GM23338 (cell line): Measurements from ENCODE around the gene ALDH3A2. TPM values are rescaled to one million over a fixed set of nuclear protein-coding genes. Genes with fewer than 3 reads are reported as not detected.

Experiments
- ATAC-seq: fragments of 200-7000 bp; cut with Tn5 transposase; 3 replicates; pipeline ENCODE4 v1.9.1; 2020
- DNase-seq: peaks from one replicate; pipeline ENCODE4 v3.0.0-alpha.2; 2015; ENCODE audit warnings: low spot score
- H2AFZ ChIP-seq: fragments of 200-600 bp; sonication (generic); 2 replicates; pipeline ENCODE4 v1.8.0; 2016; ENCODE audit warnings: antibody characterized with exemption, mild to moderate bottlenecking, moderate library complexity
- H3F3A ChIP-seq: fragments of 200-600 bp; sonication (generic); replicated peaks from 2 replicates; pipeline ENCODE4 v1.8.0; 2017; ENCODE audit warnings: antibody characterized with exemption, mixed run types, low read depth
- H3K27ac ChIP-seq: fragments of 200-600 bp; sonication (generic); 2 replicates; pipeline ENCODE4 v1.6.1; 2016; ENCODE audit warnings: low read depth
- H3K27me3 ChIP-seq: fragments of 200-600 bp; sonication (generic); 2 replicates; pipeline ENCODE4 v1.8.0; 2016; ENCODE audit warnings: mild to moderate bottlenecking, mixed run types, moderate library complexity; ENCODE audit not compliant: insufficient read depth
- H3K36me3 ChIP-seq: fragments of 200-600 bp; sonication (generic); 2 replicates; pipeline ENCODE4 v1.8.0; 2016; ENCODE audit warnings: mild to moderate bottlenecking; ENCODE audit not compliant: insufficient read depth
- H3K4me1 ChIP-seq: fragments of 200-600 bp; sonication (generic); 2 replicates; pipeline ENCODE4 v1.8.0; 2016; ENCODE audit warnings: mild to moderate bottlenecking, moderate library complexity; ENCODE audit not compliant: insufficient read depth
- H3K4me2 ChIP-seq: fragments of 200-600 bp; sonication (generic); 2 replicates; pipeline ENCODE4 v1.7.1; 2017; ENCODE audit warnings: mixed run types
- H3K4me3 ChIP-seq: fragments of 200-600 bp; sonication (generic); 2 replicates; pipeline ENCODE4 v1.6.1; 2016; ENCODE audit warnings: mixed run types
- H3K79me2 ChIP-seq: fragments of 200-600 bp; sonication (generic); replicated peaks from 2 replicates; pipeline ENCODE4 v1.8.0; 2017; ENCODE audit warnings: mild to moderate bottlenecking; ENCODE audit not compliant: insufficient read depth
- H3K9me2 ChIP-seq: fragments of 200-600 bp; sonication (generic); 2 replicates; pipeline ENCODE4 v1.8.0; 2017; ENCODE audit not compliant: insufficient read depth
- H4K20me1 ChIP-seq: fragments of 200-600 bp; sonication (generic); replicated peaks from 2 replicates; pipeline ENCODE4 v1.8.0; 2017; ENCODE audit warnings: mild to moderate bottlenecking; ENCODE audit not compliant: insufficient read depth
- H3K27ac Mint-ChIP-seq: 2 replicates; pipeline ENCODE4 v1.8.0; 2020; ENCODE audit warnings: inconsistent platforms, mild to moderate bottlenecking, moderate library complexity, mixed read lengths
- H3K27me3 Mint-ChIP-seq: 3 replicates; pipeline ENCODE4 v1.8.0; 2022; ENCODE audit warnings: low read depth, mild to moderate bottlenecking, moderate library complexity, mixed read lengths, inconsistent platforms; ENCODE audit not compliant: insufficient read depth, poor library complexity
- H3K36me3 Mint-ChIP-seq: 3 replicates; pipeline ENCODE4 v1.8.0; 2021; ENCODE audit warnings: low read depth, mild to moderate bottlenecking, inconsistent platforms, moderate library complexity, mixed read lengths
- H3K4me1 Mint-ChIP-seq: 3 replicates; pipeline ENCODE4 v1.8.0; 2020; ENCODE audit warnings: mild to moderate bottlenecking, inconsistent platforms, mixed read lengths
- H3K4me3 Mint-ChIP-seq: 3 replicates; pipeline ENCODE4 v1.8.0; 2021; ENCODE audit warnings: moderate library complexity, mild to moderate bottlenecking, inconsistent platforms, mixed read lengths
- H3K9me3 Mint-ChIP-seq: 3 replicates; pipeline ENCODE4 v1.8.0; 2020; ENCODE audit warnings: moderate library complexity, mild to moderate bottlenecking, inconsistent platforms, mixed read lengths
- EZH2phosphoT487 ChIP-seq: fragments of 200-600 bp; sonication (generic); IDR thresholded peaks from one replicate; pipeline ENCODE4 v1.8.1; 2018; ENCODE audit warnings: antibody characterized with exemption; ENCODE audit not compliant: unreplicated experiment
- NANOG ChIP-seq: IDR thresholded peaks from 2 replicates; pipeline ENCODE4 v1.6.1; 2016; ENCODE audit warnings: antibody characterized with exemption, borderline replicate concordance
- ZNF331 ChIP-seq: fragments of 250-450 bp; sonication (Bioruptor Pico); IDR thresholded peaks from 2 replicates; pipeline ENCODE4 v1.5.0; 2020; ENCODE audit warnings: low read depth, mild to moderate bottlenecking, moderate library complexity
- polyA plus RNA-seq: library from polyadenylated mRNA; unstranded; fragments of >200 nt; fragmentation: Nextera tagmentation; extraction: Ambion mirVana; gene quantifications from 2 replicates; pipeline ENCODE4 v1.2.1, GENCODE V29; 2016
- total RNA-seq: library from RNA; depleted of rRNA; stranded (reverse); fragments of >200 nt; shearing (Covaris generic); gene quantifications from 2 replicates; pipeline ENCODE4 v1.2.3, GENCODE V29; 2014
- TF ChIP-seq, protein P1 (sequence below): IDR thresholded peaks from one replicate; pipeline ENCODE4 v1.6.1; 2018; ENCODE audit warnings: antibody characterized with exemption; ENCODE audit not compliant: unreplicated experiment
- TF ChIP-seq, protein P2 (sequence below): fragments of 250-450 bp; sonication (Bioruptor Pico); IDR thresholded peaks from 2 replicates; pipeline ENCODE4 v1.5.0; 2020; ENCODE audit warnings: mild to moderate bottlenecking, moderate library complexity

ALDH3A2 gene
- total and polyA plus RNA-seq, 2 experiments from 2014 or later: 31.3 to 159 TPM

DNA sequence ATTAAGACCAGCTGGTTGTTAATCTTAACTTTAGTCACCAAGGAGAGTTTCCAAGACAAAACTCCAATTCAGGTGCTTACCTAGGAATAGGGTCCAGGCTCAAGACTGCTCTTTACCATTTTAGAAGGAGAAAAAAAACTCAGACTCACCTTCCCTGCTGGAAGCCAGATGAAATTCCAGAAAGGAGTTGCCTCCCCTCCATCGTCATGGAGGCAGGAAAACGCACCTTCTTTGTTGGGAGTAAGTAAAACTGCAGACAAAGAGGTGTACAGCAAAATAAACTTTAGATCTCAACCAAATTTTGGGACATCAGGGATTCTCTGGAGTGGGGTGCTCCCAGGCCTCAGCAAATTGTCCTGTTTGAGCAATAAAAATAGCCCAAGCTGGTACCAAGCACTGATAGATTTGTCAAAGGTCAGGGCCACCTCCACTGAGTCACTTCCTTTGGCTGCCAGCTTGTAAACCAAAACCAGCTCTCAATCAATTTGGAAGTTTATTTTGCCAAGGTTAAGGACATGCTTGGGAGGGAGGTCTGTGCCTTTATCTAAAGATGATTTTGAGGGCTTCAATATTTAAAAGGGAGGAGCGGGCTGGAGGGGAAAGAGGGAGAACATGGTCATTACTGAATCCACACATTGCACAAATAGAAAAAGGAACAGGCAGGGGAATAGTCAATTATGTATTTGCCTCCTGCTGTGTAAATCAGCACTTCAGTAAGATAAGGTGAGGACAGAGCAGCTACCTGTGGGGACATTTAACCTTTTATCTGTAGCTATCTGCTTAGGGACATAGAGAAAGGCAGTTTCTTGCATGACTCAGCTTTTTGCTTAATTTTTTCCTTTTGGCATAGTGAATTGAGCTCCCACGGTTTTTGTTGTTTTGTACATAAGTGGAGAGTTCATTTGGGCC, 1.5 kb upstream of the ALDH3A2 start:
- H3K79me2 ChIP-seq: peaks cover 30% of the 10 kb centered on the region
- peaks cover 6% of the 10 kb centered on the region; the same call in 1 of the 2 replicates for H4K20me1 ChIP-seq
- Mint-ChIP-seq H3K4me3 (peak overlapping the region; percentile 91), H3K27me3 (peaks cover 27% of the 10 kb centered on the region), H3K27ac (peak overlapping the region; percentile 88), H3K4me1 (peaks cover 55% of the 10 kb centered on the region), H3K9me3 (peaks cover 2% of the 10 kb centered on the region; the same call in 1 of the 3 replicates), H3K36me3 (peaks cover 16% of the 10 kb centered on the region)
- no peak overlapping the region for H2AFZ ChIP-seq
- H3K4me2 ChIP-seq: peak overlapping the region; percentile 90
- H3K36me3 ChIP-seq: no peaks in the 10 kb centered on the region
- peaks cover 43% of the 10 kb centered on the region for H3K4me1 ChIP-seq
- DNase-seq: peak; percentile 52
- peaks cover 5% of the 10 kb centered on the region; the same call in 1 of the 2 replicates for H3F3A ChIP-seq
- TF ChIP-seq, protein P1, sequence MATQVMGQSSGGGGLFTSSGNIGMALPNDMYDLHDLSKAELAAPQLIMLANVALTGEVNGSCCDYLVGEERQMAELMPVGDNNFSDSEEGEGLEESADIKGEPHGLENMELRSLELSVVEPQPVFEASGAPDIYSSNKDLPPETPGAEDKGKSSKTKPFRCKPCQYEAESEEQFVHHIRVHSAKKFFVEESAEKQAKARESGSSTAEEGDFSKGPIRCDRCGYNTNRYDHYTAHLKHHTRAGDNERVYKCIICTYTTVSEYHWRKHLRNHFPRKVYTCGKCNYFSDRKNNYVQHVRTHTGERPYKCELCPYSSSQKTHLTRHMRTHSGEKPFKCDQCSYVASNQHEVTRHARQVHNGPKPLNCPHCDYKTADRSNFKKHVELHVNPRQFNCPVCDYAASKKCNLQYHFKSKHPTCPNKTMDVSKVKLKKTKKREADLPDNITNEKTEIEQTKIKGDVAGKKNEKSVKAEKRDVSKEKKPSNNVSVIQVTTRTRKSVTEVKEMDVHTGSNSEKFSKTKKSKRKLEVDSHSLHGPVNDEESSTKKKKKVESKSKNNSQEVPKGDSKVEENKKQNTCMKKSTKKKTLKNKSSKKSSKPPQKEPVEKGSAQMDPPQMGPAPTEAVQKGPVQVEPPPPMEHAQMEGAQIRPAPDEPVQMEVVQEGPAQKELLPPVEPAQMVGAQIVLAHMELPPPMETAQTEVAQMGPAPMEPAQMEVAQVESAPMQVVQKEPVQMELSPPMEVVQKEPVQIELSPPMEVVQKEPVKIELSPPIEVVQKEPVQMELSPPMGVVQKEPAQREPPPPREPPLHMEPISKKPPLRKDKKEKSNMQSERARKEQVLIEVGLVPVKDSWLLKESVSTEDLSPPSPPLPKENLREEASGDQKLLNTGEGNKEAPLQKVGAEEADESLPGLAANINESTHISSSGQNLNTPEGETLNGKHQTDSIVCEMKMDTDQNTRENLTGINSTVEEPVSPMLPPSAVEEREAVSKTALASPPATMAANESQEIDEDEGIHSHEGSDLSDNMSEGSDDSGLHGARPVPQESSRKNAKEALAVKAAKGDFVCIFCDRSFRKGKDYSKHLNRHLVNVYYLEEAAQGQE: no peak
- TF ChIP-seq, protein P2, sequence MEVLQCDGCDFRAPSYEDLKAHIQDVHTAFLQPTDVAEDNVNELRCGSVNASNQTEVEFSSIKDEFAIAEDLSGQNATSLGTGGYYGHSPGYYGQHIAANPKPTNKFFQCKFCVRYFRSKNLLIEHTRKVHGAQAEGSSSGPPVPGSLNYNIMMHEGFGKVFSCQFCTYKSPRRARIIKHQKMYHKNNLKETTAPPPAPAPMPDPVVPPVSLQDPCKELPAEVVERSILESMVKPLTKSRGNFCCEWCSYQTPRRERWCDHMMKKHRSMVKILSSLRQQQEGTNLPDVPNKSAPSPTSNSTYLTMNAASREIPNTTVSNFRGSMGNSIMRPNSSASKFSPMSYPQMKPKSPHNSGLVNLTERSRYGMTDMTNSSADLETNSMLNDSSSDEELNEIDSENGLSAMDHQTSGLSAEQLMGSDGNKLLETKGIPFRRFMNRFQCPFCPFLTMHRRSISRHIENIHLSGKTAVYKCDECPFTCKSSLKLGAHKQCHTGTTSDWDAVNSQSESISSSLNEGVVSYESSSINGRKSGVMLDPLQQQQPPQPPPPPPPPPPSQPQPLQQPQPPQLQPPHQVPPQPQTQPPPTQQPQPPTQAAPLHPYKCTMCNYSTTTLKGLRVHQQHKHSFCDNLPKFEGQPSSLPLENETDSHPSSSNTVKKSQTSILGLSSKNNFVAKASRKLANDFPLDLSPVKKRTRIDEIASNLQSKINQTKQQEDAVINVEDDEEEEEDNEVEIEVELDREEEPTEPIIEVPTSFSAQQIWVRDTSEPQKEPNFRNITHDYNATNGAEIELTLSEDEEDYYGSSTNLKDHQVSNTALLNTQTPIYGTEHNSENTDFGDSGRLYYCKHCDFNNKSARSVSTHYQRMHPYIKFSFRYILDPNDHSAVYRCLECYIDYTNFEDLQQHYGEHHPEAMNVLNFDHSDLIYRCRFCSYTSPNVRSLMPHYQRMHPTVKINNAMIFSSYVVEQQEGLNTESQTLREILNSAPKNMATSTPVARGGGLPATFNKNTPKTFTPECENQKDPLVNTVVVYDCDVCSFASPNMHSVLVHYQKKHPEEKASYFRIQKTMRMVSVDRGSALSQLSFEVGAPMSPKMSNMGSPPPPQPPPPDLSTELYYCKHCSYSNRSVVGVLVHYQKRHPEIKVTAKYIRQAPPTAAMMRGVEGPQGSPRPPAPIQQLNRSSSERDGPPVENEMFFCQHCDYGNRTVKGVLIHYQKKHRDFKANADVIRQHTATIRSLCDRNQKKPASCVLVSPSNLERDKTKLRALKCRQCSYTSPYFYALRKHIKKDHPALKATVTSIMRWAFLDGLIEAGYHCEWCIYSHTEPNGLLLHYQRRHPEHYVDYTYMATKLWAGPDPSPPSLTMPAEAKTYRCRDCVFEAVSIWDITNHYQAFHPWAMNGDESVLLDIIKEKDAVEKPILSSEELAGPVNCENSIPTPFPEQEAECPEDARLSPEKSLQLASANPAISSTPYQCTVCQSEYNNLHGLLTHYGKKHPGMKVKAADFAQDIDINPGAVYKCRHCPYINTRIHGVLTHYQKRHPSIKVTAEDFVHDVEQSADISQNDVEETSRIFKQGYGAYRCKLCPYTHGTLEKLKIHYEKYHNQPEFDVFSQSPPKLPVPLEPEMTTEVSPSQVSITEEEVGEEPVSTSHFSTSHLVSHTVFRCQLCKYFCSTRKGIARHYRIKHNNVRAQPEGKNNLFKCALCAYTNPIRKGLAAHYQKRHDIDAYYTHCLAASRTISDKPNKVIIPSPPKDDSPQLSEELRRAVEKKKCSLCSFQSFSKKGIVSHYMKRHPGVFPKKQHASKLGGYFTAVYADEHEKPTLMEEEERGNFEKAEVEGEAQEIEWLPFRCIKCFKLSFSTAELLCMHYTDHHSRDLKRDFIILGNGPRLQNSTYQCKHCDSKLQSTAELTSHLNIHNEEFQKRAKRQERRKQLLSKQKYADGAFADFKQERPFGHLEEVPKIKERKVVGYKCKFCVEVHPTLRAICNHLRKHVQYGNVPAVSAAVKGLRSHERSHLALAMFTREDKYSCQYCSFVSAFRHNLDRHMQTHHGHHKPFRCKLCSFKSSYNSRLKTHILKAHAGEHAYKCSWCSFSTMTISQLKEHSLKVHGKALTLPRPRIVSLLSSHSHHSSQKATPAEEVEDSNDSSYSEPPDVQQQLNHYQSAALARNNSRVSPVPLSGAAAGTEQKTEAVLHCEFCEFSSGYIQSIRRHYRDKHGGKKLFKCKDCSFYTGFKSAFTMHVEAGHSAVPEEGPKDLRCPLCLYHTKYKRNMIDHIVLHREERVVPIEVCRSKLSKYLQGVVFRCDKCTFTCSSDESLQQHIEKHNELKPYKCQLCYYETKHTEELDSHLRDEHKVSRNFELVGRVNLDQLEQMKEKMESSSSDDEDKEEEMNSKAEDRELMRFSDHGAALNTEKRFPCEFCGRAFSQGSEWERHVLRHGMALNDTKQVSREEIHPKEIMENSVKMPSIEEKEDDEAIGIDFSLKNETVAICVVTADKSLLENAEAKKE: no peak
- TF ChIP-seq NANOG: peak; percentile 74
- no peak for TF ChIP-seq ZNF331
- TF ChIP-seq EZH2phosphoT487: no peak
- no peak overlapping the region for H3K27ac ChIP-seq
- peak overlapping the region; percentile 76 for H3K4me3 ChIP-seq
- H3K27me3 ChIP-seq: peaks cover 30% of the 10 kb centered on the region
- peak; percentile 2; the same call in 1 of the 3 replicates for ATAC-seq
- no peaks in the 10 kb centered on the region for H3K9me2 ChIP-seq
